IMR-90 (cell line): ENCODE data around the gene HOXB9. TPM values are rescaled to one million over a fixed set of nuclear protein-coding genes. Genes with fewer than 3 reads are reported as not detected.

Experiments
- ATAC-seq: fragments of 200-7000 bp; cut with Tn5 transposase; 2 replicates; pipeline ENCODE4 v1.9.1; 2020; ENCODE audit warnings: low read depth, mild to moderate bottlenecking, moderate library complexity
- BruUV-seq: library from RNA; stranded (reverse); fragments of 400-500 nt; replicated peaks from 2 replicates; lab custom pipeline; 2021; lab: Mats Ljungman, UMichigan
- CTCF ChIA-PET: fragments of 300-600 bp; formaldehyde crosslinking; extraction: SDS; loops from one replicate; lab custom pipeline; 2021; ENCODE audit warnings: antibody characterized with exemption; lab: Yijun Ruan, JAX
- POLR2A ChIA-PET: fragments of 300-600 bp; sonication (Branson Sonifier 250); formaldehyde crosslinking; loops from one replicate; lab custom pipeline; 2022; ENCODE audit warnings: antibody characterized with exemption; ENCODE audit not compliant: unreplicated experiment; lab: Charles Lee
- DNase-seq: peaks from one replicate; pipeline ENCODE4 v3.0.0; 2013
- H2AFZ ChIP-seq: replicated peaks from 2 replicates; pipeline ENCODE3; 2013; ENCODE audit warnings: low read length, mild to moderate bottlenecking; ENCODE audit not compliant: poor library complexity
- H2AK5ac ChIP-seq: 2 replicates; pipeline ENCODE4 v1.6.1; 2013; ENCODE audit warnings: low read depth, low read length, inconsistent platforms
- H2AK9ac ChIP-seq: replicated peaks from 2 replicates; pipeline ENCODE3; 2013; ENCODE audit warnings: mild to moderate bottlenecking, low read depth, low read length, moderate library complexity; ENCODE audit not compliant: poor library complexity
- H2BK120ac ChIP-seq: 2 replicates; pipeline ENCODE4 v1.6.1; 2013; ENCODE audit warnings: low read depth, low read length, inconsistent platforms
- H2BK15ac ChIP-seq: 3 replicates; pipeline ENCODE4 v1.6.1; 2013; ENCODE audit warnings: low read depth, low read length, inconsistent platforms
- H2BK20ac ChIP-seq: 2 replicates; pipeline ENCODE4 v1.6.1; 2013; ENCODE audit warnings: low read depth, mild to moderate bottlenecking, inconsistent platforms, low read length, moderate library complexity
- H2BK5ac ChIP-seq: 2 replicates; pipeline ENCODE4 v1.6.1; 2013; ENCODE audit warnings: mild to moderate bottlenecking, low read depth, low read length, inconsistent platforms; ENCODE audit not compliant: poor library complexity, severe bottlenecking
- H3K14ac ChIP-seq: replicated peaks from 2 replicates; pipeline ENCODE4 v1.6.1; 2013; ENCODE audit warnings: low read depth, low read length, inconsistent platforms
- H3K18ac ChIP-seq: 2 replicates; pipeline ENCODE4 v1.6.1; 2013; ENCODE audit warnings: low read depth, low read length, control low read depth
- H3K23ac ChIP-seq: 2 replicates; pipeline ENCODE4 v1.6.1; 2013; ENCODE audit warnings: low read depth, low read length, inconsistent platforms
- H3K27ac ChIP-seq: 2 replicates; pipeline ENCODE4 v1.5.1; 2013; ENCODE audit warnings: mild to moderate bottlenecking, control low read depth, low read length; ENCODE audit not compliant: insufficient read depth
- H3K27me3 ChIP-seq: 2 replicates; pipeline ENCODE4 v1.6.1; 2013; ENCODE audit warnings: low read length; ENCODE audit not compliant: control insufficient read depth, insufficient read depth
- H3K36me3 ChIP-seq: 2 replicates; pipeline ENCODE4 v1.6.1; 2013; ENCODE audit warnings: low read length, mixed read lengths; ENCODE audit not compliant: control insufficient read depth, insufficient read depth
- H3K4ac ChIP-seq: 2 replicates; pipeline ENCODE4 v1.6.1; 2013; ENCODE audit warnings: low read depth, low read length, inconsistent platforms
- H3K4me1 ChIP-seq: 2 replicates; pipeline ENCODE4 v1.6.1; 2013; ENCODE audit warnings: low read length, mixed read lengths; ENCODE audit not compliant: control insufficient read depth, insufficient read depth
- H3K4me2 ChIP-seq: 2 replicates; pipeline ENCODE4 v1.6.1; 2013; ENCODE audit warnings: low read depth, mild to moderate bottlenecking, control low read depth, low read length, moderate library complexity
- H3K4me3 ChIP-seq: 2 replicates; pipeline ENCODE4 v1.5.1; 2013; ENCODE audit warnings: low read depth, mild to moderate bottlenecking, control low read depth, low read length, moderate library complexity; ENCODE audit not compliant: insufficient read depth
- H3K56ac ChIP-seq: 2 replicates; pipeline ENCODE4 v1.6.1; 2013; ENCODE audit warnings: low read length, inconsistent platforms; ENCODE audit not compliant: insufficient read depth; ENCODE audit errors: extremely low read depth
- H3K79me1 ChIP-seq, 2 experiments: 2 replicates each; pipeline ENCODE4 v1.6.1; 2013; ENCODE audit warnings: low read length in 2 of 2, inconsistent platforms in 1 of 2, low read depth in 1 of 2
- H3K9ac ChIP-seq: 2 replicates; pipeline ENCODE4 v1.6.1; 2013; ENCODE audit warnings: low read depth, low read length, control low read depth
- H3K9me1 ChIP-seq: 2 replicates; pipeline ENCODE4 v1.6.1; 2013; ENCODE audit warnings: low read length, inconsistent platforms; ENCODE audit not compliant: insufficient read depth
- H3K9me3 ChIP-seq: 2 replicates; pipeline ENCODE4 v1.6.1; 2013; ENCODE audit warnings: low read length; ENCODE audit not compliant: control insufficient read depth, insufficient read depth
- H4K20me1 ChIP-seq: 2 replicates; pipeline ENCODE4 v1.6.1; 2013; ENCODE audit warnings: low read length, inconsistent platforms; ENCODE audit not compliant: insufficient read depth
- H4K5ac ChIP-seq: 2 replicates; pipeline ENCODE4 v1.6.1; 2013; ENCODE audit warnings: mild to moderate bottlenecking, low read depth, low read length, control low read depth
- H4K8ac ChIP-seq, 2 experiments: 2 replicates each; pipeline ENCODE4 v1.6.1; 2013; ENCODE audit warnings: low read depth in 2 of 2, low read length in 2 of 2, control low read depth in 1 of 2, inconsistent platforms in 1 of 2
- H4K91ac ChIP-seq: 2 replicates; pipeline ENCODE4 v1.6.1; 2013; ENCODE audit warnings: low read depth, low read length, inconsistent platforms; ENCODE audit not compliant: insufficient read depth
- CEBPB ChIP-seq: IDR thresholded peaks from 2 replicates; pipeline ENCODE4 v1.6.1; 2012; ENCODE audit warnings: low read depth, low read length, improper control_type of control experiment
- CTCF ChIP-seq: conservative IDR thresholded peaks from 2 replicates; pipeline ENCODE4 v1.5.1; 2012; ENCODE audit warnings: mild to moderate bottlenecking, low read depth, low read length, improper control_type of control experiment
- FOS ChIP-seq: fragments of 150-350 bp; IDR thresholded peaks from 2 replicates; pipeline ENCODE4 v1.6.1; 2016; ENCODE audit warnings: low read depth, low read length
- MAFK ChIP-seq: IDR thresholded peaks from 2 replicates; pipeline ENCODE4 v1.6.1; 2012; ENCODE audit warnings: low read depth, low read length, improper control_type of control experiment
- MXI1 ChIP-seq: IDR thresholded peaks from 2 replicates; pipeline ENCODE4 v1.6.1; 2012; ENCODE audit warnings: low read depth, mild to moderate bottlenecking, low read length, moderate library complexity, borderline replicate concordance
- NFE2L2 ChIP-seq: fragments of 150-350 bp; IDR thresholded peaks from 2 replicates; pipeline ENCODE4 v1.6.1; 2016; ENCODE audit warnings: low read depth, mild to moderate bottlenecking, low read length
- POLR2A ChIP-seq: IDR thresholded peaks from 2 replicates; pipeline ENCODE4 v1.6.1; 2012; ENCODE audit warnings: mild to moderate bottlenecking, low read depth, low read length
- RFX5 ChIP-seq: IDR thresholded peaks from 2 replicates; pipeline ENCODE4 v1.8.0; 2012; ENCODE audit warnings: low read depth, mild to moderate bottlenecking, low read length, moderate library complexity
- WGBS, 2 experiments: methylation state at CpG; one replicate each; pipeline versions ENCODE4 v1.1.5 to v1.1.7; 2013; ENCODE audit warnings: missing lambda C conversion rate in 2 of 2; ENCODE audit not compliant: insufficient read length in 1 of 2; ENCODE audit errors: extremely low coverage in 2 of 2; 5-methylcytosine and 5-hydroxymethylcytosine counted together
- dilution Hi-C: fragments of 300-500 bp; cut with HindIII; formaldehyde crosslinking; loops from one replicate; pipeline ENCODE4 v1.14.3; 2018; ENCODE audit warnings: low sequenced_read_pairs; ENCODE audit not compliant: unreplicated experiment
- in situ Hi-C: fragments of 300-500 bp; cut with MboI; formaldehyde crosslinking; loops from 3 replicates; pipeline ENCODE4 v1.14.3; 2019; ENCODE audit warnings: low sequenced_read_pairs, inconsistent platforms, mixed read lengths
- intact Hi-C: fragments of 100-400 bp; cut with micrococcal nuclease; formaldehyde crosslinking; loops from 2 replicates; pipeline ENCODE4 v1.10.0; 2022
- polyA plus RNA-seq, 3 experiments: library from polyadenylated mRNA; depleted of rRNA; stranded (reverse); fragments of >200 nt; gene quantifications; 2 replicates each; pipeline ENCODE4 v1.2.3, GENCODE V29; 2012; ENCODE audit warnings: low replicate concordance in 1 of 3
- total RNA-seq: library from RNA; depleted of rRNA; stranded (reverse); fragments of >200 nt; gene quantifications from 2 replicates; pipeline ENCODE4 v1.2.3, GENCODE V29; 2012
- TF ChIP-seq, protein P1 (sequence below): fragments of 150-350 bp; IDR thresholded peaks from 2 replicates; pipeline ENCODE4 v1.6.1; 2017; ENCODE audit warnings: mild to moderate bottlenecking, antibody characterized with exemption, low read length, low read depth
- TF ChIP-seq, protein P2 (sequence below): fragments of 150-350 bp; IDR thresholded peaks from 2 replicates; pipeline ENCODE4 v1.6.1; 2016; ENCODE audit warnings: low read depth, mild to moderate bottlenecking, low read length, moderate library complexity, borderline replicate concordance

HOXB9 gene
- total and polyA plus RNA-seq, 2 of the 4 experiments (the other 2 are of a cell fraction): 0.05 TPM; not detected in 1

GRCh38 chr17:48577330-48577945 lies 48.7 kb downstream of the HOXB9 start (continued):
- TF ChIP-seq, protein P1, sequence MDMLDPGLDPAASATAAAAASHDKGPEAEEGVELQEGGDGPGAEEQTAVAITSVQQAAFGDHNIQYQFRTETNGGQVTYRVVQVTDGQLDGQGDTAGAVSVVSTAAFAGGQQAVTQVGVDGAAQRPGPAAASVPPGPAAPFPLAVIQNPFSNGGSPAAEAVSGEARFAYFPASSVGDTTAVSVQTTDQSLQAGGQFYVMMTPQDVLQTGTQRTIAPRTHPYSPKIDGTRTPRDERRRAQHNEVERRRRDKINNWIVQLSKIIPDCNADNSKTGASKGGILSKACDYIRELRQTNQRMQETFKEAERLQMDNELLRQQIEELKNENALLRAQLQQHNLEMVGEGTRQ: no peak

DNA sequence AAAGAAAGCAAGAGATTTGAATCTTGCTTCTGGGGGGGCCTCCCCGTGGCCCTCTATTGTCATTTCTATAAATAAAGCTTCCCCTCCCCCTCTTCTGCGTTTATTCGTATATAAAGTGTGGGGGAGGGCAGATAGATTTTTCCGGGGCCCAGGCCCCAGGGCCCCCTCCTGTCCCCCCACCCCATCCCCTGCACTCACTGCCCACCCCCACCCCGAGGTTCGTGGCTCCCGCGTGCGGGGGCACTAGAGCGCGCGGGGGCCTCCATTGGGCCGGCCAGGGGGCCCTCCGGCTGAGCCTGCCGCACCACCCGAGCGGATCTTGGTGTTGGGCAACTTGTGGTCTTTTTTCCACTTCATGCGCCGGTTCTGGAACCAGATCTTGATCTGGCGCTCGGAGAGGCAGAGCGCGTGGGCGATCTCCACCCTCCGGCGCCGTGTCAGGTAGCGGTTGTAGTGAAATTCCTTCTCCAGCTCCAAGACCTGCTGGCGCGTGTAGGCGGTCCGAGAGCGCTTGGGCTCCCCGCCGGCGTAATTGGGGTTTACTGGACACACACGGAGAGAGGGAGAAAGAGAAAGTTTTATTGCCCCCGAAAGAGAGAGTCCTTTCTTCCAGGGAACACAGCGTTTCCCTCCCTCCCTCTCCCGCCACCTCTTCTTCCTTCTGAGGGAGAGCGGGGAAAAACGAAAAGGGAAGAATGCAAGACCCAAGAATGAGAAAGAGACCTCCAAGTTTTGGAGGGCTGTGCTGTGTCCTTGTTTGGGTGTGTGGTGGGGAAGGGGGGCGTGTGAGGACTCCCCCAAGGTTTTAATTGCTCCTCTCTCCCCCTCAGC lies 49.5 kb downstream of the HOXB9 start:
- H2BK15ac ChIP-seq: peak overlapping the region; percentile 47; the same call in 2 of the 3 replicates
- H3K14ac ChIP-seq: peak overlapping the region; percentile 100
- peak overlapping the region; percentile 99 for H3K23ac ChIP-seq
- no peaks in the 10 kb centered on the region for H3K27me3 ChIP-seq
- peak overlapping the region; percentile 58 for H3K18ac ChIP-seq
- H2BK120ac ChIP-seq: peak overlapping the region; percentile 93
- peak; percentile 9 for ATAC-seq
- intact Hi-C loops (no loop called here), dilution Hi-C loops (no loop called here), in situ Hi-C loops (no loop called here)
- peak overlapping the region; percentile 69 for H3K4me3 ChIP-seq
- peak; percentile 83 for DNase-seq
- CTCF ChIA-PET: interaction anchor here (0.6 kb wide), 1 partner anchor 1456 kb away, joined by 3 read pairs; no protein-coding TSS in a partner anchor
- H4K8ac ChIP-seq: peak overlapping the region; percentile 93 to 96
- H2AFZ ChIP-seq: no peak overlapping the region
- H3K79me1 ChIP-seq: no peaks in the 10 kb centered on the region
- H2AK9ac ChIP-seq: peak overlapping the region; percentile 90
- 0% methylated on average over 8 of the region's 43 CpGs; no CpG with 5 or more reads in 1 of the 2 experiments for WGBS, 2 experiments
- peaks cover 16% of the 10 kb centered on the region for H3K4me1 ChIP-seq
- no TSS peak for BruUV-seq
- H3K36me3 ChIP-seq: peaks cover 41% of the 10 kb centered on the region
- H3K9me1 ChIP-seq: no peaks in the 10 kb centered on the region
- TF ChIP-seq MXI1: 0 out of 2 replicates have a peak, but pooled peaks have one; percentile 13
- TF ChIP-seq CEBPB: peak; percentile 80
- TF ChIP-seq, protein P2, sequence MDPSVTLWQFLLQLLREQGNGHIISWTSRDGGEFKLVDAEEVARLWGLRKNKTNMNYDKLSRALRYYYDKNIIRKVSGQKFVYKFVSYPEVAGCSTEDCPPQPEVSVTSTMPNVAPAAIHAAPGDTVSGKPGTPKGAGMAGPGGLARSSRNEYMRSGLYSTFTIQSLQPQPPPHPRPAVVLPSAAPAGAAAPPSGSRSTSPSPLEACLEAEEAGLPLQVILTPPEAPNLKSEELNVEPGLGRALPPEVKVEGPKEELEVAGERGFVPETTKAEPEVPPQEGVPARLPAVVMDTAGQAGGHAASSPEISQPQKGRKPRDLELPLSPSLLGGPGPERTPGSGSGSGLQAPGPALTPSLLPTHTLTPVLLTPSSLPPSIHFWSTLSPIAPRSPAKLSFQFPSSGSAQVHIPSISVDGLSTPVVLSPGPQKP: no peak
- 0 out of 2 replicates have a peak, but pooled peaks have one; percentile 15 for TF ChIP-seq POLR2A
- no peak for TF ChIP-seq CTCF
- no peak for TF ChIP-seq NFE2L2
- TF ChIP-seq MAFK: no peak
- no peak for TF ChIP-seq FOS
- TF ChIP-seq RFX5: no peak
- no peaks in the 10 kb centered on the region for H3K9me3 ChIP-seq
- peak overlapping the region; percentile 99 for H3K27ac ChIP-seq
- H4K5ac ChIP-seq: peak overlapping the region; percentile 68
- H3K56ac ChIP-seq: peak overlapping the region; percentile 91
- peak overlapping the region; percentile 96 for H3K4me2 ChIP-seq
- H2AK5ac ChIP-seq: peak overlapping the region; percentile 77
- POLR2A ChIA-PET: interaction anchor here (1.0 to 1.3 kb wide), 3 partner anchors 11 to 30 kb away, joined by 3 to 5 read pairs (median 4); no protein-coding TSS in a partner anchor
- H3K4ac ChIP-seq: peak overlapping the region; percentile 99
- H3K9ac ChIP-seq: peak overlapping the region; percentile 97
- H4K91ac ChIP-seq: peak overlapping the region; percentile 98
- H2BK20ac ChIP-seq: peak overlapping the region; percentile 38; the same call in 1 of the 2 replicates
- peaks cover 5% of the 10 kb centered on the region for H4K20me1 ChIP-seq
- H2BK5ac ChIP-seq: peak overlapping the region; percentile 99
